DMS 273 (cell line): Measurements from ENCODE around the gene TMPRSS3.

Source experiments
- DNase-seq: peaks from one replicate; lab custom pipeline; 2025; ENCODE audit not compliant: unreplicated experiment; lab: John Stamatoyannopoulos, UW

The TMPRSS3 gene

DNA sequence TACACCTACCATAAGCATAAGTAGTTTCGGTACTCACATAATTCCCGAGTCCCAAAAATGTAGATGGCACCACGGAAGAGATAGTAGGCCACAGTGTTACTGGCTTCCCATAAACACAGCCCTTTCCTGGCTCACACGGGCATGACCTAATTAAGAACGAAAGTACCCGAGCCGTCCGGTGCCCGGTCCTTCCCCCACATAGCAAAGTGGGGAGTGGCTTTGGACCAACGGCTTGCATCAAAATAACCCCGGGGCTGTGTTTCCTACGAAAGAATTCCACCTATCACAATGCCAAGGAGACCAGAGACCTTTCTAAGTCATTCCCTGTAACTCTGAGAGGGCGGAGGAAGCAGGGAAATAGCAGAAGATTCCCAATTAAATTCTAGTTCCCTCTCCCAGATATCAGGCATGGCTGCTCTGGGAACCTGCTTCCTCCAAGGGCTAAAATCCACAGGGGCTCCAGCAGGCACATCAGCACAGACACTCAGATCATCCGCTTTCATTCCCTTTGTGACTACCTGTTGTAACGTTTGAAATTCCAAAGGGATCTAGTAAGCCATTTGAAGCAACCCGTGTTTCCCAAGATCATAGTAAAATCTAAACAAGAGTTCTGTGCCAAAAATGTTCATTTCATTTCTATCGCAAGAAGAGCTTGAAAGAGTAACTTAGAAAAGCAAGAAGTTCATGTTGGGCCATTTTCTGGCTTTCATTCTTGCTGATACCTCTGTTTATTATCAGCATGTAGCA is at the start of gene TMPRSS3:
Gene TMPRSS3 (minus strand): TSS at position 148 of the 747 bp plus-strand sequence. CDS start 635 bp downstream, outside the sequence.
- no peak for DNase-seq

DNA sequence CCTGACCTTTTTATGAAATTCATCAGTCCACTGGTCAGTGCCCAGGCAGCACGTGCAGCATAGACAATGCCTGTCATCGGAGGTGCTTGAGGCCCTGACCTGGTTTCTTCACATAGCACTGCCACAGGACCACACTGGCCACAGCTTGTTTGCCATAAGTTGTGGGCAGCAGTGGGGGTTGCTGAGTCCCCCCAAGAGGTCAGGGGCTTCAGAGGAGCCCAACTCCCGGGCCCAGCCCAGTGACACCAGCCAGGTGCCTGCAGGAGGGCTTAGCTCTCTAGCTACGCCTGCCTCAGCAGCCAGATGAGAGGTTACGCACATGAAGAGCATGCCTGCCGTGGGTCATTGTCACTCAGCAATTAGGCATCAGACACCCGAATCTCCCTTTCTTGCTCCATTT is 49.5 kb upstream of the TMPRSS3 start:
- DNase-seq: no peak

DNA sequence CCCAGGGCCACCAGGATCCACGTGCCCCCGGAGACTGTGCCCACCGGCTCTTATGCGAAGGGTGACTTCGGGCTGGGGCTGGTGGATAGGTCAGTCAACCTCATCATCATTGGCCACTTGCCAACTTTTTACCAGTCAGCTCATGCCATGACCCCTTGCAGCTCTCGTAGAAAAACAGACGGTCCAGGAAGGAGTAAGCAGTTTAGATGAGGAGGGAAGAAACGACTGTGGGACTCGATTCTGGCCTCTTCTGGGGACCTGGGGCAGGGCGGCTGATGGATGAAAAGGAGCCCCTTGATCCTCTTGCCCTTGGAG is 48.9 kb upstream of the TMPRSS3 start:
- DNase-seq: no peak

DNA sequence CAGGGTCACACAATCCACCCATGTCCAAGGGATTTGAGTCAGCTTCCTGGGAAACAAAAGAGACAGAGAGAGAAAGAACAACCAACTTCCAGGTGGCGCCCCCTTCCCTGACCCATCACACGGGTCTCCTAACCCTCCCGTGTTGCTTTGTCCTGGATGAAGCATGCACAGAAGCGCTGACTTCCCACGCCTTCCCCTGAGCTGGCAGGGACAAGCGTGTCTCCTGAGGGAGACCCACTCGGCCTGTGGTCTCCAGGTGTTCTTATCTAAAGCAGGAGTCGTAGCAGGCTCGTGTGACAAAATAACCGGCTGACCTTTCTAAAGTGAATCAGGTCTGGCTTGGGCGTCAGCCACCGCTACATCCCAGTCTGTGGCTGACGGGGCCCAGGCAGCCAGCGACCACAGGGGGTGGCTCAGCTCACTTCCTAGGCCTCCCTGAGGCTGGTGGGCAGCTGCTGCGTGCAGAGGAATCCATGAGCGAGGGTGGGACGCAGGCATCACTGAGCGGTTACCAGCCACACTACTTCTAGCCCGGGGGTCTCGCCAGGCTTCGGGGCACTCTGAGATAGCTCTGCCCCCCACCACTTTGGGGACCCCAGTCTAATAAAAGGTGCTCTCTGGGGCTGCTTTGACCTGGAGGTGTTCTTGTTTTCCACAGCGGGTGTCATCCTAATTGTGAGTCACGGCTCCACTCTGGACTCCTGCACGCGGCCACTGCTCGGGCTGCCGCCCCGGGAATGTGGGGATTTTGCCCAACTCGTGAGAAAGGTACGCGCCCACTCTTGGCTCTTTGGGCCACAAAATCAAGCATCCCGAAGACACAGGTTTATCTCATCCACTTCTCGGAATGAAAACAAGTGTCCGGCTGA is 48.3 kb upstream of the TMPRSS3 start:
- no peak for DNase-seq

DNA sequence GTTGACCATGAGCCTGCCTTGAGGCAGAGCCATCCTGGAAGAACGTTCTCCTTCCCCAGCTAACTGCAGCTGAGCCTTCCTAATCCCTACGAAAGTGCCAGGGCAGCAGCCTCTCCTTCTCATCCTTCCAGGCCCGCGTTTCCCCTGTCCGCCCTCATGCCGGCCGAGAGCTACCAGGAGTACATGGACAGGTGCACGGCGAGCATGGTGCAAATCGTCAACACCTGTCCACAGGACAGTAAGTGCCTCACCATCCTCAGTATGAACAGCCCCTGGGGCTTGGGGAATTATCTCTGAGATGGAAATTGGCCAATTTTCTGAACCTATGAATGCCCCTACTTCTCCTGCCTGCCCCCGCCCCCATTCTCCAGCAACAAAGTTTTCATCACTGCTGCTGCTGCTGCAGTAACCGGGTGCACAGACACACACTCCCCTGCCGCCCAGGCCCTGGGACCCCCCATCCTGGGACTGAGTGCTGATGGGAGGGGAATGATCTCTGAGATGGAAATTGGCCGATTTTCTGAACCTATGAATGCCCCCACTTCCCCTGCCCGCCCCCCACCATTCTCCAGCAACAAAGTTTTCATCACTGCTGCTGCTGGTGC is 47.4 kb upstream of the TMPRSS3 start:
- no peak for DNase-seq

DNA sequence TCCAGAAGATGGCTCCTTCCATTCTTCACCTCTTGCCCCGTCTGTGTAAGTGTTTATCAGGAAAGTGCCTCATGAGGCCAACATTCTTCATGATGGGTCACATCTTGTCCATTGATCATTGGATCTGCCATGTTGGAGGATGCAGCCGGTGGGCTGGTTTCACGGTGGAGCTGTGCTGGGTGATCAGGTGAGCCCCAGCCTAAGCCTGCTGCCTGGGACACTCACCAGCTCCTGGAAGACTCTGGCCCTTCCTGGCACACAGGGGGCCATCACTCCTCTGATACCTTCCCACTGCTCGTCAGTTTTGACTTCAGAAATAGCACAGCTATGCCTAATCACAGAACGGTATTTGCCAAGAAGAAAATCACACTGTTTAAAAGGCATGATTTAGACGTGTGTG is 46.1 kb upstream of the TMPRSS3 start:
- no peak for DNase-seq

DNA sequence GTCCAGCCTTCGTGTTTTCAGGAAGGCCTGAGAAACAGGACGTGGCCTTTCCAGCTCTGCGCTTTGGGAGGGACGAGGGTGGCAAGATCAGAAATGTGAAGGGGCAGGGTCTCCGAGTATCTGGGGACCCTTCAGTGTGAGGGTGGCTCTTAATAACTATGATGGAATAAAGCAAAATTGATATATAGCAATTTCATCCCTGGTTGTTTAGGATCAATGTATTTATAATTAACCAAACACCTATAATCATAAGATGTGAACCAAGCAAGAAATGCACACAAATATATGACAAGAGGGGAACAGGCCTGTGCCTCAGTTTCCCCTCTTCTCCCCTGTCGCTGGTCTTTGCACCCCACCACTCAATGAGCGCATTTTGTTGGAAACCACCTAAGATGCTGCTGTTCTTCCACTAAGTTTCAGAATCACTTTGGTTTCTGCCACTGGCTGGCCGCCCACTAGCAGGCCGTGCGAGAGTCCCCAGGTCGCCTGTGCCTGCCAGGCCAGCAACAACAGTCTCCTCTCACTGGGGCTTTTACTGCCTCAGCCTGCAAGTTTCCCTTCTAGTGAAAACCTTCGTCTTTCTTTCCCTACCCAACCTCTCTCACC is 44.4 kb upstream of the TMPRSS3 start:
- no peak for DNase-seq

DNA sequence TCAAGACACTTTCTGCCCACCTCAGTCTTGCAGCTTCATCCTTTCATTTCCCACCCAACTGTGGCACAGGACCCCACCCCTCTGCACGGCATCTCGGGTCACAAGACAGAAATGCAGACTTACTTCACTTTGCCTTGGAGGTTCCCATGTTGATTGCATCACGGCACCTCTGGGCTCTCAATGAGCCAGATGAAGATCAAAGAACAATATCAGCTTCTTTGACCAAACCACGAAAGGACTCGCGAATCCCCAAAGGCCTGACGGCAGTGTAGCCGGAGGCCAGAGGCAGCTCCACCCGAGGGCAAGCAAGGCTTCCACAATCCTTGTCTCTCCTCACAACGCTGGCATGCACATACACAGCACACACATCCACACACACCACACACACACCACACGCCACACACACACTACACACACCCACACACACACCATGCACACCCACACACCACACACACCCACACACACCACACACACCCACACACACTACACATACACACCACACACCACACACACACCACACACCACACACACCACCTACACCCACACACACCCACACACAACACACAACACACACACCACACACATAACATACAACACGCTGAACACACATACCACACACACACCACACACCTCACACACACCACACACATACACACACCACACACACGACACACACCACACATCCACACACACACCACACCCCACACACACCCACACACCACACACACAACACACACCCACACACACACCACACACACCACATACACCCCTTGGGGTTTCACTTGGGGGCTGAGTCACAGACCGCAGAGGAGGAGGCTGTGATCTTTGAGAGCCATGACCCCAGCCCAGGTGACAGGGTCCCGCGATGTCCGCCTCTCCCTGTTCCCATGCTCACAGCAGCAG is 43.7 kb upstream of the TMPRSS3 start:
- DNase-seq: no peak

DNA sequence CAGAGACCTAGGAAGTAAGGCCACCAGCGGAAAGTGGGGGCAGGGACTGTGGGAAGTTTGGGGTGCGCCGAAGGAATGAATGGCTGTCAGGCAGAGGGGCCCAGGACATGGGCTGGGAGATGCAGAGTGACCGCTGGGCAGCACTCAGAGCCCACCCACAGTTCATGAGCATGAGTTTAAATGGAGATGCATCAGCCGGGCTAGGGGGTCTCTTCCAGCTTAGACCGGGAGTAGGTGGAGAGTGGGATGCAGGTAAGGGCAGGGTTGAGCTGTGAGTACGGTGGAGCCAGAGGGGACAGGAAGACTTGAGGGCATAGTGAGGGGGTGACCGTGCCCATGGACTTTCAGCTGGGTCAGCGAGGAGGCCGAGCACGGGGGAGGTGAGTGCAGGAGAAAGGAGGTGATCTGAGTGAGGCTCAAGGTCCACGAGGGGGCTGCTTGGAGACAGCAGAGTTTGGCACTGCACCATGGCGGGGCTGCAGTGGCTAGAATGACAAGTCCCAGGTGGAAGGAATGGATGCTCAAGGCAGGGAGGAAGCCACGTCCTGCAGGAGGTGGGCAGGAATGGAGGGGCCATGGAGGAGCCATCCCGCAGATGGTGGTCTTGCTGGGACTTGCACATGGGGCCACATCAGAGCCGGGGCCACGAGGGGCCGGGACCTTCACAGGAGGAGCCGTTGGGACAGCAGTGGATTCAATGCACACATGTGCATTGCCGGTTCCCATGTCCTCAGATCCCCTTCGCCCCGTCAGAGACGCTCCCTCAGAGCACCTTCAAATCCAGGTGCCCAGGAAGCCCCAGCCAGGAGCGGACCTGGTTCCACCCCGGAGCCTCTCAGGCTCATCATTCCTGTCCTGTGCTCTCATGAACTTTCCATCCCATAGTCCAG is 42.7 kb upstream of the TMPRSS3 start:
- DNase-seq: no peak

DNA sequence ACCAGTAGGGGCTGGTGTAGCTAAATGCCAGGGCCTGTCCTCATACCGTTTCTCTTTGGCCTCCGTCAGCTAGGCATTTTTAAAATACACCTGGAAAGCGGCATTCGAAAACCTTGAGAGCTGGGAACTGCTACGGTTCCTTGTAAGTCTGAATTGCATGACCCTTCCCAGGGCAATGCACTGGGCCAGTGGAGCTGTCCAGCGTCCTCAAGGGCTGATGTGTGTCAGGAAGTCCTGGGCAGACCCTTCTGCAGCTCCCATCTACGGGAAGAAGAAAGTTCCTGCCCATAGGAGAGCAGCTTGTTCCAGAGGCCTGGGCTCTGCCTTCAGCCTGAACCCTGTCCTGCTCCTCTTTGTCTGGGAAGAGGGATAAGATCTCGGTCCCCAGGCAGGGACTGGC is 41.9 kb upstream of the TMPRSS3 start:
- no peak for DNase-seq

DNA sequence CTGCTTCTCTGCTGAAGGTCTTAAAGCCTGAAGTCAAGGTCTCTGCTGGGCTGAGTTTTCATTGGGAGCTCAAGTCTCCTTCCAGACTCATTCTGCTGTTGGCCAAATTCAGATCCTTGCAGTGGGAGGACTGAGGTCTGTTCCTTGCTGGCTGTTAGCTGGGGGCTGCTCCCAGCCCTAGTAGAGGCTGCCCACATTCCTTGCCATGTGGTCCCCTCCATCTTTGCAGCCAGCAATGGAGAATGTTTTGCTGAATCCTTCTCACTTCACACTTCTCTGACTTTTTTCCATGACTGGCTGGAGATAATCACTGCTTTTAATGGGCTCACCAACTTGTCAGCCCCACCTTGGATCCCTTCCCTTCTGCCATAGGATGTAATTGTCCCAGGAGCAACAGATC is 41.1 kb upstream of the TMPRSS3 start:
- no peak for DNase-seq

DNA sequence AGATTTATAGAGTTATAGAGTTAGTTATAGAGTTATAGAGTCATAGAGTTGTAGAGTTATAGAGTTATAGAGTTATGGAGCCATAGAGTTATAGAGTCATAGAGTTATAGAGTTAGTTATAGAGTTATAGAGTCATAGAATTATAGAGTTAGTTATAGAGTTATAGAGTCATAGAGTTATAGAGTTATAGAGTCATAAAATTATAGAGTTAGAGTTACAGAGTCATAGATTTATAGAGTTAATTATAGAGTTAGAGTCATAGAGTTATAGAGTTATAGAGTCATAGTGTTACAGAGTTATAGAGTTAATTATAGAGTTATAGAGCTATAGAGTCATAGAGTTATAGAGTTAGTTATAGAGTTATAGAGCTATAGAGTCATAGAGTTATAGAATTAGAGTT is 40.0 kb upstream of the TMPRSS3 start:
- DNase-seq: no peak

DNA sequence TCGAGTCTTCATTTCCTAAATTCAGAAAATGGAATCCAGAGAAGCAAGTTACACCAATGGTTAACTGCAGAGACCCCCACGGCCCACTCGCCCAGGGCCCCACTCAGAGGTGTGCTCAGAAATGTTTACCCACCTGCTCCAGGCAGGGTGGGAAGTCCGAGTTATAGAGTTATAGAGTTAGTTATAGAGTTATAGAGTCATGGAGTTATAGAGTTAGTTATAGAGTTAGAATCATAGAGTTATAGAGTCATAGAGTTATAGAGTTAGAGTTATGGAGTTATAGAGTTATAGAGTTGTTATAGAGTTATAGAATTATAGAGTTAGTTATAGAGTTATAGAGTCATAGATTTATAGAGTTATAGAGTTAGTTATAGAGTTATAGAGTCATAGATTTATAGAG is 39.5 kb upstream of the TMPRSS3 start:
- DNase-seq: no peak

DNA sequence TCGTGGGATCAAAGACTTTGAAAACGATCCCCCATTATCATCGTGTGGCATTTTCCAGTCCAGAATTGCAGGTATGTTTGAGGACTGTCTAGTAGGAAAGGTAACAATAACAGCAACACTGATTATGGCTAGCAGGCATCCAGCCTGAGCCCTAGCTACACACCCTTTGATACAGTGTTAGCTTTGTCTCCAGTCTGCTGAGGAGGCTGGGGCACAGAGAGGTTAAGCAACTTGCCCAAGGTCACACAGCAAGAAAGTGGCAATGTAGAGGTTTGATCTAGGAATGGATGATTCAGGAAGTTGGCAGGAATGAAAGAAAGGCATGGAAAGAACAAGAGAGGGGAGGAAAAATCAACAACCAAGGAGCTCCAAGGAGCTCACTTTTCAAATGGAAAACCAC is 39.0 kb upstream of the TMPRSS3 start:
- DNase-seq: no peak

DNA sequence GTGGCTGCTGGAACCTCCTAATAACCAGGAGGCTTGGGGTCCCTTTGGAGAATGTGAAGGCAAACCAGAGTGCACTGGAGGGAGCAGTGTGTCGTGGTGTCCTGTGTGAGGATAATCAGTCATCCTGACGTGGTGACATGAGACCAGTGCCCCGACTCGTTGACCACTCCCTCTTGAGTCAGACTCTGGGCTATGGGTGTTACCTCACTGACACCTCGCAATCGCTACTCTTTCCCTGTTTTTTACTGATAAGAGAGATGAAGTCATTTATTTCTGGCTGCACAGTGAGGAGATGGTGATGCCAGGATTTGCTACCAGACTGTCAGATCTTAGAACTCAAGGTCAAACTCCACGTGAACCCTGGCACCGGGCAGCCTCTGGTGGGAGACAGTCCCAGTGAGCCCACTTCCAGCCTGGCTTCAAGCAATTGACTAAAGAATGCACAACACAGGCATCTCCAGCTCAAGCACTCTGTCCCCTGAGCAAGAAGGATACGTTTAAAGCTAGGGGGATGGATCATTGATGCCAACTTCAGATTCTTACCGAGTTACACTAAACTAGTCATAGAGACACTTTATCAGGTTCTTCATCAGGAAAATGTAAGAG is 38.2 kb upstream of the TMPRSS3 start:
- no peak for DNase-seq

DNA sequence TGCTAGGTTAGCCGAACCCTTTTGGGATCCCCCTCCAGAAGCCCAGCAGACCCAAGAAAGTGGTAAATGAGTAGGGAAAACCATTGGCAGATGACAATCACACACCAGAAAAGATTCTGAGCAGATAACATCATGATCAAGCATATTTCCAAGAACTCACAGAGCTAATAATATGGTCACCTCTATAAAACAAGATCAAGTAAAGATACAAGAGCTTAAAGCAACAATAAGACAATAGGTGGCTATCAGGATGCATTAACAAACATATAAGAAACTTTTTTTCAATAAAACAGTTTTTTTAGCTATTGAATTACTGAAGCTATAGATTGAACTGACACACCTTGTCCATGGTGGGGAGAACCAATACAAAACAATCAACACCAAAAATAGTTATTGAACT is 36.8 kb upstream of the TMPRSS3 start:
- no peak for DNase-seq

DNA sequence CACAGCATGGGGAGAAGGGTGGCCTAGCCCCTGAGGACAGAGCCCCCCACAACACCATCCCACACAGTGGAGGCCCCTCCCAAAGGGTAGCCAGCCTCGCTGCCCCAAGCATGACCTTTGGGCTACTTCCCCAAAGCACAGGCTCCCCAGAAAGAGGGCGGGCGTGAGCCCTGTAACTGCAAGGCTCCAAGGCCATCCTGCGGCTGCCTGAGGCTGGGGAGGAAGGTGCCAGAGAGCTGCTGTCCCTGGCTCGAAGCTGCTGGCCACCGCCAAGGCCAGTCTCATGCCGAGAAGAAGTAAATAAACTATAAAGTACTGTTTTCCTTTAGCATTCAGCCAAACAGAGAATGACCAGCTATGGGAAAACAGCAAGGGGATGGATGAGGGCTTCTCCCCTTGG is 35.3 kb upstream of the TMPRSS3 start:
- no peak for DNase-seq

DNA sequence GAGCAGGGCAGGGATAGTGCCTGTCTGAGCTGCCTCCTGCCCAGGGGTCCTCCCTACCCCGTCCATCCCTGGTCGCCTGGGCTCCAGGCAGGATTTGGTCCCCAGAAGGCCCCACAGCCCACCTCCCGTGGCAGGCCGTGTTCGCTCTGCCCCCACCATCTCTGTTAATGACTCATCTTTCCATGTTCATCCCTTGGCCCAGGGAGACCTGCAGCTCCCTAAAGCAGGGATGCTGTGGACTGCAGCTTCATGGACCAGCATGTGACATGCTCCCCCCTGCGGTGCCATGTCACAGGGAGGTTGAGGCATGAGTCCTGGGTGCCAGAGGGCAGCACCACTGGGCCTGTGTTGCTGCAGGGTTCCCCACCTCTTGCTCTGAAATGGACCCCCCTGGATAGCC is 34.7 kb upstream of the TMPRSS3 start:
- no peak for DNase-seq

DNA sequence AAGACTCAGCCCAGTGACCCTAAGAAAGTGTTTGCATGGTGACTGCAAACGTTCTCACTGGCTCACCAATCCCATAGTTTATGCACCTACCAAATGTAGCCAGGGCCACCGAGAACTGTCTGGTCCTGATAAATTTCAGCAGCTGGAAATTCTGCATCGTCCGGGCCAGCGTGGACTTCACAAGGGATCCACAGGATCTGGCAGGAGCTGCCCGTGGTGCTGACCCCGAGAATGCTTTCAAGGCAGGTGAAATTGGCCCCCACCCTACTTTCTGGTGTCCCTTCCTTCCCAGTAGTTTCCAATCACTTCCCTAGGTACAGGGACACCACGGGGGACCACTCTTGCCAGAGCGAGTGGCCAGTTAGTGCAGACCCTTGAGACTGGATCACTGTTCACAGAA is 34.0 kb upstream of the TMPRSS3 start:
- DNase-seq: no peak
